ENCODE measurements around the gene RAB11FIP4.

Gene RAB11FIP4

GRCh38 chr17:31387438-31387837, 4.0 kb upstream of the RAB11FIP4 start:
- no peaks in the 10 kb centered on the region for H3K4me1 ChIP-seq (ENCODE audit: insufficient read depth, low read length)
- no peak overlapping the region for H2AFZ ChIP-seq (ENCODE audit: low read depth, low read length)
- no peaks in the 10 kb centered on the region for H4K20me1 ChIP-seq (ENCODE audit: insufficient read depth, low read length)
- no peak for TF ChIP-seq EZH2 (IDR thresholded peaks at IDR 0.05; ENCODE audit: borderline replicate concordance, low read depth, low read length, severe bottlenecking)
- TF ChIP-seq CTCF (IDR thresholded peaks at IDR 0.05; ENCODE audit: borderline replicate concordance, extremely low read depth, low read length, poor library complexity, severe bottlenecking): no peak
- ATAC-seq (ENCODE audit: insufficient read depth, low read depth) (no peak), DNase-seq (no peak)
- no peak overlapping the region for H3K27ac ChIP-seq (ENCODE audit: low read length)
- H3K36me3 ChIP-seq (ENCODE audit: insufficient read depth, low read length): peaks cover 1% of the 10 kb centered on the region; the same call in 1 of the 2 replicates
- H3K27me3 ChIP-seq (ENCODE audit: insufficient read depth, low read length, poor library complexity): no peaks in the 10 kb centered on the region
- H3K4me2 ChIP-seq (ENCODE audit: insufficient read depth, low read length): no peak overlapping the region
- H3K9ac ChIP-seq (ENCODE audit: low read depth, low read length): no peak overlapping the region
- no peak overlapping the region for H3K4me3 ChIP-seq (ENCODE audit: low read depth in 1 of 2, low read length in 2 of 2)
- no peaks in the 10 kb centered on the region for H3K9me3 ChIP-seq (ENCODE audit: insufficient read depth, low read length, severe bottlenecking)
- H3K79me2 ChIP-seq (ENCODE audit: insufficient read depth, low read length): no peaks in the 10 kb centered on the region

- Histone ChIP-seq H4K20me1 (ENCODE audit: insufficient read depth, low read length) (no peaks in the 10 kb centered on the region), H3K4me3 (ENCODE audit: low read depth in 1 of 2, low read length in 2 of 2) (no peak overlapping the region), H3K27me3 (ENCODE audit: insufficient read depth, low read length, poor library complexity) (no peaks in the 10 kb centered on the region), H2AFZ (ENCODE audit: low read depth, low read length) (no peak overlapping the region), H3K79me2 (ENCODE audit: insufficient read depth, low read length) (no peaks in the 10 kb centered on the region), H3K9me3 (ENCODE audit: insufficient read depth, low read length, severe bottlenecking) (no peaks in the 10 kb centered on the region), H3K27ac (ENCODE audit: low read length) (no peak overlapping the region), H3K9ac (ENCODE audit: low read depth, low read length) (no peak overlapping the region), H3K4me1 (ENCODE audit: insufficient read depth, low read length) (no peaks in the 10 kb centered on the region), H3K36me3 (ENCODE audit: insufficient read depth, low read length) (no peaks in the 10 kb centered on the region), H3K4me2 (ENCODE audit: insufficient read depth, low read length) (no peak overlapping the region)
- DNase-seq (no peak), ATAC-seq (ENCODE audit: insufficient read depth, low read depth) (no peak)
- no peak for TF ChIP-seq CTCF (IDR thresholded peaks at IDR 0.05; ENCODE audit: borderline replicate concordance, extremely low read depth, low read length, poor library complexity, severe bottlenecking)
- no peak for TF ChIP-seq EZH2 (IDR thresholded peaks at IDR 0.05; ENCODE audit: borderline replicate concordance, low read depth, low read length, severe bottlenecking)
Observed at GRCh38 chr17:31388351-31388750, 3.1 kb upstream of the RAB11FIP4 start.

GRCh38 chr17:31388770-31389656, 2.5 kb upstream of the RAB11FIP4 start:
- Histone ChIP-seq H3K36me3 (ENCODE audit: insufficient read depth, low read length) (no peaks in the 10 kb centered on the region), H3K79me2 (ENCODE audit: insufficient read depth, low read length) (no peaks in the 10 kb centered on the region), H3K27me3 (ENCODE audit: insufficient read depth, low read length, poor library complexity) (no peaks in the 10 kb centered on the region), H3K4me1 (ENCODE audit: insufficient read depth, low read length) (no peaks in the 10 kb centered on the region), H3K4me2 (ENCODE audit: insufficient read depth, low read length) (no peak overlapping the region), H3K9me3 (ENCODE audit: insufficient read depth, low read length, severe bottlenecking) (no peaks in the 10 kb centered on the region), H2AFZ (ENCODE audit: low read depth, low read length) (no peak overlapping the region), H3K4me3 (ENCODE audit: low read depth in 1 of 2, low read length in 2 of 2) (no peak overlapping the region), H4K20me1 (ENCODE audit: insufficient read depth, low read length) (no peaks in the 10 kb centered on the region), H3K27ac (ENCODE audit: low read length) (no peak overlapping the region), H3K9ac (ENCODE audit: low read depth, low read length) (no peak overlapping the region)
- peak; percentile 63 for ATAC-seq (ENCODE audit: insufficient read depth, low read depth)
- peak; percentile 36 for DNase-seq
- peak; percentile 71 for TF ChIP-seq CTCF (IDR thresholded peaks at IDR 0.05; ENCODE audit: borderline replicate concordance, extremely low read depth, low read length, poor library complexity, severe bottlenecking)
- no peak for TF ChIP-seq EZH2 (IDR thresholded peaks at IDR 0.05; ENCODE audit: borderline replicate concordance, low read depth, low read length, severe bottlenecking)
